NCI-H446 (cell line): ENCODE measurements around the gene LHPP.
A peak's percentile ranks its signal among the peaks of the same experiment; 100 is the strongest.
"Not testable (repeated sequence)": the region's sequence is repeated elsewhere in the genome, so short reads cannot be mapped to it uniquely, and the experiment has no call there.

Source experiments
- DNase-seq, 2 experiments: peaks; one replicate each; lab custom pipeline; 2025; lab: John Stamatoyannopoulos, UW

The LHPP gene

GRCh38 chr10:124573726-124574455 is 112.3 kb downstream of the LHPP start:
- DNase-seq: no peak

GRCh38 chr10:124574456-124575070 is 112.9 kb downstream of the LHPP start:
- DNase-seq: no peak

GRCh38 chr10:124575107-124576035 is 113.7 kb downstream of the LHPP start:
- DNase-seq: no peak

- no peak for DNase-seq
Measured at GRCh38 chr10:124576526-124577420, 115.2 kb downstream of the LHPP start.

- DNase-seq: no peak
Measured at GRCh38 chr10:124577651-124578050, 116.0 kb downstream of the LHPP start.

- no peak for DNase-seq
Measured at GRCh38 chr10:124578231-124579010, 116.8 kb downstream of the LHPP start.

- DNase-seq: no peak
Measured at GRCh38 chr10:124579011-124579399, 117.4 kb downstream of the LHPP start.

- no peak for DNase-seq
Measured at GRCh38 chr10:124586142-124586541, 124.5 kb downstream of the LHPP start.

- no peak for DNase-seq
Measured at GRCh38 chr10:124587811-124588211, 126.2 kb downstream of the LHPP start.

- not testable (repeated sequence) for DNase-seq
Measured at GRCh38 chr10:124588341-124588735, 126.7 kb downstream of the LHPP start.

GRCh38 chr10:124588736-124589490 is 127.3 kb downstream of the LHPP start:
- no peak for DNase-seq

GRCh38 chr10:124589491-124590041 is 127.9 kb downstream of the LHPP start:
- DNase-seq: peak in 1 of 2 experiments; percentile 30

- no peak for DNase-seq
Measured at GRCh38 chr10:124590216-124591122, 128.8 kb downstream of the LHPP start.

- DNase-seq: no peak
Measured at GRCh38 chr10:124591123-124591495, 129.5 kb downstream of the LHPP start.

- DNase-seq: no peak
Measured at GRCh38 chr10:124592101-124592500, 130.5 kb downstream of the LHPP start.

GRCh38 chr10:124592736-124593430 is 131.3 kb downstream of the LHPP start:
- DNase-seq: no peak

GRCh38 chr10:124593431-124593985 is 131.9 kb downstream of the LHPP start:
- DNase-seq: no peak

- no peak for DNase-seq
Measured at GRCh38 chr10:124594240-124594639, 132.6 kb downstream of the LHPP start.
